HG03159 (cell line): ENCODE data around the gene PEX14.
A peak's percentile ranks its signal among the peaks of the same experiment; 100 is the strongest.
"Not testable (repeated sequence)": the region's sequence is repeated elsewhere in the genome, so short reads cannot be mapped to it uniquely, and the experiment has no call there.

Source experiments
- ATAC-seq: cut with Tn5 transposase; IDR thresholded peaks from one replicate; pipeline ENCODE4 v1.9.1; 2021; ENCODE audit warnings: mild to moderate bottlenecking, moderate library complexity; ENCODE audit not compliant: unreplicated experiment

The PEX14 gene

GRCh38 chr1:10450156-10450814 lies 24.5 kb upstream of the PEX14 start:
- no peak for ATAC-seq

DNA sequence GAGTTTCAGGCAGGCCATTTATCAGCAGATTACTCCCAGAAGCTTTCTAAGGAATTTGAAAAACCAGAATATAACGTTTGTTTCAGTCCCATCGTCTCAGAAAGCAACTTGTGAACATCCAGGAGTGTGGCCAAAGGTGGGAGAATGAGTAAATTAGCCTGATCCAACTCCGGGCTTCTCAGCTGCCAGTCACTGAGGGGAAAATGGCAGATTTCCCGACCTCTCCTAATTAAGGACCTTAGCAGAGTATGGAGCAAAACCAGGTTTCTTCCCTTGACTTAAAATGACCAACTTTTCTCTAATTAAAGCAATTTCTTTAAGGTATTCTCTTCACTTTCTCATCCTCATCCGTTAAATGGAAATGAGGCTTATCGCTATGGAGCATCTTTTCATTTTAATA lies 23.9 kb upstream of the PEX14 start:
- ATAC-seq, result no peak

- ATAC-seq, result no peak
Measured at GRCh38 chr1:10451287-10451686, 23.5 kb upstream of the PEX14 start.

- ATAC-seq, result no peak
Measured at GRCh38 chr1:10456048-10456447, 18.7 kb upstream of the PEX14 start.

DNA sequence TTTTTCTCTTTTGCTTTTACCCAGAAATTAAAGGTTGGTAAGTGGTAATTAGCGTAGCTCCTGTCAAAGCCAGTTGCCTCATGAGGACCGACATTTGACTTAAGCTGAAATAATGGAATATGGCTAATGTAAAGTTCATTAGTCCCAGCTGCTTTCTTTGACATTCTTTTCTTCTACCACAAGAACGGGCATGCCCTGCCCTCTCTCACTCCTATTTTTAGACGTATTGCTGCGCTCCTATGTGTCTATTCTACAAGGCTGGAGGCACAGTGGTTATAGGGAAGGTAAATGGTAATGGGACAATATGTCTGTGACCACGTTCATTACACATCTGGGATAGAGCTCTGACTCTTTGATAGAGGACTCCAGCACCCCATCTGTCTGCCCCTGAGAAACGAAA lies 18.1 kb upstream of the PEX14 start:
- no peak for ATAC-seq

DNA sequence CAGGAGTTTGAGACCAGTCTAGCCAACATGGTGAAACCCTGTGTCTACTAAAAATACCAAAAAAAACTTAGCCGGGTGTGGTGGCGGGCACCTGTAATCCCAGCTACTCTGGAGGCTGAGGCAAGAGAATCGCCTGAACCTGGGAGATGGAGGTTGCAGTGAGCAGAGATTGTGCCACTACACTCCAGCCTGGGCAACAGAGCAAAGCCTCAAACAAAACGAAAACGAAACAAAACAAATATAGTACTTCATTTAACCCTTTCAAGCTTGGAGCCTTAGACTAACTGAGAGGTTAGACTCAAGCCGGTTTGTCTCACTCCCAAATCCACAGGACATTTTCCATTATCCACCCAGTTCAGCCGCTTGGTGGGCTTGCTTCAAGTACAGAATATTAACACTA lies 17.3 kb upstream of the PEX14 start:
- ATAC-seq, result not testable (repeated sequence)

DNA sequence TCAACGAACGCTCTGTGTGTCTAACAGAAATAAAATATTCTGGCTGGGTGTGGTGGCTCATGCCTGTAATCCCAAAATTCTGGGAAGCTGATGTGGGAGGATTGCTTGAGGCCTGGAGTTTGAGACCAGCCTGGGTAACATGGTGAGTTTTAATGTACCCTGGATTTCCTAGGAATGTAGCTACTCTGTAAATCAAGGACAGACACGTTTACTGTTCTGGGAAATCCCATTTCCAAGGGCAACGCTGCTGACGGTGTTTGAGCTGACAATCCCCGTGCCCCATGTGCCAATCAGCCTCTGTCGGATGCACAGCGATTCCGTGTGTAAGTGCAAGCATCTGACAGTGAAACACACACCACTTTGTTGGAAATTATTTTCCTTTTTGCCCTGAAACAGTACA lies 16.9 kb upstream of the PEX14 start:
- no peak for ATAC-seq

DNA sequence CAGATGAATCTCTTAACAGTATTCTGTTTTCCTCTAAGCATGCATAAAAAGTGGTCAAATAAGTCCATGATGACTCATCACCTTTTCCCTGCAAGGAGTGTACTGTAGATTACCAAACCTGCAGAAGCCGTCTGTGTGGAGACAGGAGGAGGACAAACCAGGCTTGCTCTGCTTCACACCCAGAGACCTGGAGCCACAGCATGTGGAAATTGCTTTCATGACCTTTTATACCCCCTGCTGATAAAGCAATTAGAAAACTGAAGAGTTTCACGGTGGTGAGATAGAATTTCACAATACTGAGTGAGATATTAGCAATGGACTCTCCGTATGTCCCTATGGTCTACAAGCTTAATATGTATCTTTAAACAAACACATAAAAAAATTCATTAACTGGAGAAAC lies 15.6 kb upstream of the PEX14 start:
- ATAC-seq, result no peak

DNA sequence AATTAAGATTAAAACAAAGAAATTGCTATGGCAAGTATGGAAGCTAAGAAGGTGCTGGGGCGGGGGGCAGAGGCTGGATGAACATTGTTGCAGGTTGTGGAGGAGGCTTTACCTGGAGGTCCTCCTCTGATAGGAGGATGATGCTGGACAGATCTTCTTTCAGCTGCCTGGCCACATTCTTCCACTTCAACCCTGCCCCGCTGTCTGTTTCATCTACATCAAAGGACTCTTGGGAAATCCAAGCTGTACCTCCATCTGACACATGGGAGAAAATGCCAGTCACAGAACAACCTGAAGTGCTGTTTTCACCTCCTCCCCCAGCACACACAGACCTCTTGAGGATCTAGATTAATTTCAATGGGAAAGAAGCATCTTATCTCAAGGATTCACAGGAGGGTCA lies 7.7 kb upstream of the PEX14 start:
- no peak for ATAC-seq

DNA sequence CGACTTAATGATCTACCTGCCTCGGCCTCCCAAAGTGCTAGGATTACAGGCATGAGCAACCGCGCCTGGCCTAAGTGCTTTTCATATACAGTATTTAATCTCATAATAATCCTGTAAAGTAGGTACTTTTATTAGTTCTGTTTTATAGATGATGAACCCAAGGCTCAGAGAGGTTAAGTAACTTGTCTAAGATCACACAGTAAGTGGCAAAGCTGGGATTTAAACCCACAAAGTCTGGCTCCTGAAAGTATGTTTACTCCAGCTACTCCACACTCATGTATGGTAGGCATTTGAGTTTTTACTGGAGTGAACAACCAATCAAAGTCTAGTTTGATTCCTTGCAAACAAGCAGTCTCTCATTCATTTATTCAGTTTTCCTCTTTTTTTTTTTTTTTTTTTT lies 4.7 kb upstream of the PEX14 start:
- ATAC-seq, result no peak

DNA sequence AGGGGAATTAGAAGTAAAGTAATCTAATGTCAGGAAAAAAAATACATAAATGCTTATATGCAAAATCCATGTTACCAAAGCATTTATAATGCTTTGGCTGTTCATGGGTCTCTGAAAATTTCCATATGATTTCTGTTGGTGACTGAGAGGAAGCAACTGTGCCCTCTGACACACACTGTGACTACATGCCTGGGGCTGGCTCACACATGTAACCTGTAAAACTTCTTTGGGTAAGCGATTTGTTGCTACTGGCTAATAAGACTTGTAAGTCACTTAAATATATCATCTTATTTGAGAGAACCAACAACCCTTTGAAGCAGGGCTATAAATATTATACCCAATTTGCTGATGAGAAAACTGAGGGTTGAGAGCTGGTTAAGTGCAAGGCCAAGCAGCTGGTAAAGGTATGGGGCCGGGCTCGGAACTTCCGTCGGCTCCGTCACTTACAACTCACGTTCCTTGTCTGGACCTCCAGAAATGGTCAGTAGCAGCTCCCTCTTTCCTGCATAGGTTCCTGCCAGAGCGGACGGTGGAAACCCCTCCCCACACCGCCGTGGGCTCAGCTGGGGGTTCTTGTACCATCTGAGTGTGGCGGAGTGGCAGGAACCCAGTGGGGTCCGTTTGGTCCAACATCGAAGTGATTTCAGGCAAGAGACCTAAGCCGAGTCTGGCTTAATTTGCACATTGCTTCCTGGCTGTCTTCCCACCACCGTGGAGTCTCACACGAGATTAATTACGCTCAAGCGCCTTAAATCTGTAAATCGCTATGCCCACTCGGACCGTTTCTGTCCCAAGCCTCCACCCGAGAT lies 3.1 kb upstream of the PEX14 start:
- no peak for ATAC-seq

DNA sequence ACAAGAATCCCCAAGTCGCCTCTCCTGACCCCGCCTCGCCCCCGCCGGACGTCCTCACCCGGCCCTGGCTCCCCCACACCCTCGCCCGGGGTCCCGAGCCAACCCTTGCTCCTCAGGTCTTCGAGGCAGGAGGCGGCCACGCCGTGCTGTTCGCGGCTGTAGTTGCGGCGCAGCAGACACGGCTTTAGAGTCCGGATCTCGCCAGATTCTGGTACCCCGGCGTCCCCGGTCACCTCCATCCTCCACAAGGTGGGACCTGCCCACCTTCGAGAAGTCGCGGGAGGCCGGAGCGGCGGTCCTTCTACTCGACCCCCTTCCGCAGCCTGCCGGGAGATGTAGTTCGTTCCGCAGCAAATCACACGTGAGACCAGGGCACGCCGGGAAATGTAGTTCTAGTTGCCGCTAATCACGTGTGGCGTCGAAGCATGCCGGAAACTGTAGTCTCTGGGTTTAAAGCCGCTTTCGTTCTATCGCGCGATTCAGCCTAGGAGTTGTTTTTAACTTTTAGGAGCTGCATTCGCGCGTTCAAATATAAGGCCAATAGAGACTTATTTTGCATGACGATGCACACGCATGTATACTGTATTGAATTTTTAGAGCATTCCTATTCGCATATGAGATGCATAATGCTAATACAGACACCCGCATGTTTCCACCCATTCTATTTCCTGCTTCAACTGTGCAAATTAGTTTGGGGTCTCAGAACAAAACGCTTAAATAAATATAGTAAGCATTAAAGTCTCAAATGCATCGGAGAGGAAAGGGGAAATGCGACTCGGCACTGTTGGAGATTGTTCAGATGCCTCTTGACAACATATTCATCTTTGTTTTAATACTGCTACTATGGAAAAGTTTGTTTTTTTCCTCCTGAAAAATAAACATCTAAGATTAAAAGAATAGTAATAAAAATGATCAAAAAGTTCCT lies 2.3 kb upstream of the PEX14 start, which contains the start of gene DFFA:
Gene DFFA, minus strand, starts transcription at position 310 of the 925 bp plus-strand sequence. Its CDS starts 71 bp downstream, at position 239.
- ATAC-seq, result peak; percentile 88

GRCh38 chr1:10473145-10473765 lies 1.5 kb upstream of the PEX14 start:
- ATAC-seq, result no peak

DNA sequence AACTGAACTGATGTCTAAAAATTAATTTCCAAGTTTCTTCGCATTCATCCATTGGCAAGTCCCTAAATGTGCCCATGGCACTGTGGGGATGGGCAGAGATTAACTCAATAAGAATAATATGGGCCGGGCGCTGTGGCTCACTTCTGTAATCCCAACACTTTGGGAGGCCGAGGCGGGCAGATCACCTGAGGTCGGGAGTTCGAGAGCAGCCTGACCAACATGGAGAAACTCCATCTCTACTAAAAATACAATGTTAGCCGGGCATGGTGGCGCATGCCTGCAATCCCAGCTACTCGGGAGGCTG lies 489 bp upstream of the PEX14 start:
- not testable (repeated sequence) for ATAC-seq

DNA sequence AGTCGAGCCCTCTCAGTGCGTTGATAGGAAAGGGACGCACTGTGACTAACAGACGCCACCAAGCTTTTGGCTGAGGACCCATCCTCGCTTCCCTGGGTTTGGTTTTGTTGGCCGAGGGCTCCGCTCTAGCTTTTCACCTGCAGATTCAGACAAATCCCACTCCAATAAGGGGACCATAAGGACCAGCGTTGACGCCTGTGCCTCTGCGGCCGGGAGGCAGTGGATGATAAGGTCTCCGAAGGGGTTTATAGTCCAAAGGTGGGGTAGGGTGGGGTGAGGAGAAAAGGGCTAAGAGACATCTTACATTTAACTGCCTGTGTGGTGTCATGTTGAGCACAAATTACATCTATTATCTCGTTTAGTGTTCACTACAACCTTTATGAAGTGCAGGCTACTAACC lies 760 bp downstream of the PEX14 start:
- no peak for ATAC-seq

GRCh38 chr1:10479296-10479695 lies 4.5 kb downstream of the PEX14 start:
- ATAC-seq, result no peak

GRCh38 chr1:10480614-10481013 lies 5.9 kb downstream of the PEX14 start:
- no peak for ATAC-seq

- no peak for ATAC-seq
Measured at GRCh38 chr1:10484521-10484920, 9.8 kb downstream of the PEX14 start.

DNA sequence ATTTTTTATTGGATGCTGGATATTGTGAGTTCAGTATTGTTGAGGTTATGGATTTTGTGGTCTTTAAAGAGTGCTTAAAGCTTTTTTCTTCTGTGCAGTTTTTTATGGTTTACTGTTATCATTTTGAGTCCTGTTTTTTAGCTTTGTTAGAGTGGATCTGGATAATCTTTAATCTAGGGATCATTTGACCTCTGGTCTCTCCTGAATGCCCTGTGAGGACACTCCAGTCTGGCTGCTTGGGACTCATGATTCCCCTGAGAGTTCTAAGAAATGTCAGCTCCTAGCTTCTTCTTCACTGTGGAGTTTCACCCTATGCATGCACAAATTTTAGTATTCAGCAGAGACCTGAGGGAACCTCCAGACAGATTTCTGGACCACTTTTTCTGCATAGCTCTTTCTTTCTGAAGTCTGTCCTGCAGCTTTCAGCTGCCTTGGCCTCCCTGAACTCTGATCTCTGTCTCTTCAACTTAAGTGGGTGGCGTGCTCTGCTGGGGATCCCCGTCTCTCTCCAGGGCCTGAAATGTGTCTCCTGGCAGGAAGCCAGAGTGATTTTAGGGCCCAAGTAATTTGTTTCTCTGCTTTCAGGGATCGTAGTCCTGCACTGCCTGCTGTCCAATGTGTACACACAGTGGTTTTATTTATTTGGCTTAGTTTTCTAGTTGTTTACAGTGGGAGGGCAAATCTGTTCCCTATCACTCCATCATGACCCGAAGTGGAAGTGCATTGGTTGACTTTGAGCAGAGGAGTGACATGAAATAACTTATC lies 14.7 kb downstream of the PEX14 start:
- ATAC-seq, result no peak

DNA sequence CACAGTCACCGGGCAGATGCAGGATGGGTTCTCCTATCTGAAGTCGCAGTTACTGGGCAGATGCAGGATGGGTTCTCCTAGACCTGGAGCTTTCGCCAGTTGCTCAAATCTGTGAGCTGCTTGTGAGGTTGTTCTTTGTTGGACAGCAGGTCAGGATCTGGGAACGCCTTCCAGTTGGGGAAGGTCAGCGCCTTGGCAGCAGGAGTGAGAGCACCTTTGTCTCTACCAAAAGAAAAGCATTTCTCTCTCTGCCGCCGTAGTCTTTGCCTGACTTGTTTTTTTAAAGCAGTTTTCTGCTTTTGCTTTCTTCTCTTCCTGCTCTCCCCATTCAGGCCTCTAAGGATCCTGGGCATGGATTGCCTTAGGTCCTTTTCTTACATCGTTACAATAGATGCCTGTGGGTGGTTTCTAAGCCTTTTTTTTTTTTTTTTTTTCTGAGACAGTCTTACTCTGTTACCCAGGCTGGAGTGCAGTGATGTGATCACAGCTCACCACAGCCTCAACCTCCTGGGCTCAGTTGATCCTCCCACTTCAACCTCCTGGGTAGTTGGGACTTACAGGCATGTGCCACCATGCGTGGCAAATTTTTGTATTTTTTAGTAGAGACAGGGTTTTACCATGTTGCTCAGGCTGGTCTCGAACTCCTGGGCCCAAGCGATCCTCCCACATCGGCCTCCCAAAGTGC lies 15.7 kb downstream of the PEX14 start:
- no peak for ATAC-seq
